HG03175 (cell line): ENCODE measurements around the gene SFT2D3.

Experiments
- ATAC-seq: cut with Tn5 transposase; IDR thresholded peaks from one replicate; pipeline ENCODE4 v1.9.1; 2021; ENCODE audit warnings: mild to moderate bottlenecking, moderate library complexity; ENCODE audit not compliant: unreplicated experiment

The SFT2D3 gene

DNA sequence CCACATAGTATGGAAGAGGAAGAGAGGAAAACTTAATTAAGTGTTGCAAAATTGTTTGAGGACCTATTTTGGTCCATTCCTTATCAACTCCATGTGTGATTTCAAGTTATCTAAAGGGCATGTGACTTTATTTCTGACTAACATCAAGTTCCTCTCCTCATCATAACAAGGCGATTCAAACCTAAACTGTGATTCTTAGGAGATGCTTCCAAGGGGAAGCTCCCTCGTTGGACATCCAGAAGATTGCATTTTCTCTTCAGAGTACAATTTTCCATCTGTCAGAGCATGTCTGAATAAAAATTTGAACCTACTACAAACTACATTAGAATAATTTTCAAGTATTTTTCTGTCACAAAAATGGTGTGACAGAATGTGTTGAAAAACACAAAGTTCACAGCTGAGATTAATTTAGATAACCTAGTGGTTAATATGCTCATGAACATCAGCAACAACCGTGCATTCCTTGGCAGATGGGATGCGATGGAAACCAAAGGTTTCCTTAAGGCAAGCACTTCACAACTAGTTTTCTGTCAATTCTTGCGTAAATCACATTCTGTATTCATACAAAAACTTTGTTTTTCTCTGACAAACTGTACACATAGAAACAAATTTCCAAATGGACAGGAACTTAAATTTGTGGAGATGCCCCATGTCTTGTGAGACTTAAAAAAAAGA is 4.2 kb downstream of the SFT2D3 start:
- ATAC-seq, result no peak

DNA sequence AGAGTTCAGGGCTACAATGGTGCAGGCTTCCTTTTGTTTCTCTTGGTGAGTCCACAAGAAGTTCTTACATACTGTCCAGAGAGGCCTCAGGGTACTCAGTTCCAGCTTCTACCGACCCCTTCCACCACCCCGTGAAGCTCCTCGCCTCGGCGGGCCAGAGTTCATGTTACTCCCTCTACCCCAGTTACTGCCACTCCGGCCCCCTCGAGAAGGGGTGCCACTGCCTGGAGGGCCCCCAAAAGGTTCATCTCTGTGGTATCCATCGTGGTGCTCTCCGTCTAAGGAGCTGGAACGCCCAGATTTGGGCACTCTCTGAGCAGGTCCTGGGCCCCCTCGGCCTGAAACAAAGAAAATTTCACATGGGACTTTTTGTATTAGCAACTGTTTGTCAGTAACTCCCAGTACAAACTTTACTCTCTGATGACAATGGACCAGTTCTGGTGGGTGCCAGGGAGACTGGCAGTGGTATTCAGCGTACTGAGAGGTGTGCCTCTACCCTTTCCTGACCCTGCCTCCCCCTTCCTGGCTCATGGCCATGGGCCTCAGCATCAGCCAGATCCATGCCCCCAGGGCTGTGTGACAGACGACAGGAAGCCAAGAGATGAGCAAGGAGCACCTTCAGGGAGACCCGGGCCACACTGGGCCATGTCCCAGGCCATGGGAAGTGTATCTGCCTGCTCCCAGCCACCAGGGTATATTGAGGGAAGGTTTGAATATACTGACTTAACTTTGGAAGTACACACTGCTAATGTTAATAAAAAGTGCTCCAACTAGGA is 5.1 kb downstream of the SFT2D3 start:
- ATAC-seq, result no peak

- ATAC-seq, result no peak
Measured at GRCh38 chr2:127707890-127708648, 6.8 kb downstream of the SFT2D3 start.

GRCh38 chr2:127709336-127709735 is 8.0 kb downstream of the SFT2D3 start:
- ATAC-seq, result no peak

DNA sequence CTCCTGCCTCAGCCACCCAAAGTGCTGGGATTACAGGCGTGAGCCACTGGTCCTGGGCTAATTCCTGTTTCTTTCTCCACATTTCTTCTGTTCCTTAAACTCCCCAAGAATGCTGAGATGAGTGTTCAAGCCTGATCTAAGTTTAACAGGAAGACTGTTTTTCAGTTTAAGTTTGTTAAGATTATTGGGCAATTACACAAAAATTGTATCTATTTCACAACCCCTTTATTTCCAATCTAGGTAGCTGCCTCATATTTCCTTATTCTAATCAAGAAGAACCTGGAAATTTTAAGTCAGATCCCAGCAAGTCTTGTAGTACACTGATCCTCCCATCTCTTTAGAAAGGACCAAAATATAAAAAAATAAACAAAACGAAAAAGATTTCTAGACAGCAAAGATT is 11.7 kb downstream of the SFT2D3 start:
- ATAC-seq, result no peak

GRCh38 chr2:127713562-127713961 is 12.3 kb downstream of the SFT2D3 start:
- no peak for ATAC-seq

DNA sequence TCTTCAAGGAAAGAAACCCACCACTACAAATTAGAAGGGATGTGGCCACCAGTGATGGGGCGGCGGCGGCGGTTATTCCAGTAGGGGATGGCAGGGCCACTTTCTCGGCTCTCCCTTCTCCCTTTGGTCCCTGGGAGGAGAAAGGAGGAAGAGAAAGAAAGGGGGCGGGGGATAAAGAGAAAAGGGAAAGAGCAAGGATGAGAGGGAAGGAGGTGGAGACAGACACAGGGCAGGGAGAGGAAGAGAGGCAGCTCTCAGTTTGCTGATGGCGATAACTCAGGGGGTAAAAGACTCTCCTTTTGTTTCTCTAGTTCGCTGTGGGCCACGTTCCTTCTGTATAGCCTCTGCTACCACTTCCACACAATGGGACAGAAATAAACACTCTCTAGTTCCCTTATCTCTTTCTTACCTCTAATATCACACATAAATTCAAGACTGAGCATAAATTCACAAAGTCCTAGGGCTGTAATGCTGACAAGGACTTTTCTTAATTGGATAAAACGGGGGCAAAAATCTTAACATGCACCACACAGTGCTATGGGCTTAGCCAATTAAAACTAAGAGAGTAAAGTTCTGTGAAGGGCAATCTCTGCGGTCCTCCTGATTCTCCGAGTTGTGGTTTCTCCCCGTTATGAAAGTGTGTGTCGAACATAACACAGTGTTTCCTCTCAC is 14.6 kb downstream of the SFT2D3 start:
- no peak for ATAC-seq

DNA sequence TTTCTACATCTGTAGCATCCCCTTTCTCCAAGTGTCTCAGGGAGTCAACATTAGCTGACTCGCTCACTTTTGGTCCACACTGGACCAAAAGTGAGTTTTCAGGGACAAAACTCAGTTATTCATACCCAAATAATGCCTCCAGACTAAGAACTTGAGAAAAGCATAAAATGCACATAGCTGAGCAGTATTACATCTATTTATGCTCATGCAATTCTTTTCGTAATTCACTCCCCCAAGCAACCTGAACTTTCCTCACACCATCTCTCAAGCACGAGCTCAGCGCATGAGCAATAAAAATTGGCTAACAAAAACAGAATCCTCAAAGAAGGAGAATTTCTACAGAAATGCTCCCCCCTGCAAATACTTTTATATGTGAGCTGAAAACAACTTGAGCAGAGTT is 17.0 kb downstream of the SFT2D3 start:
- ATAC-seq, result no peak

DNA sequence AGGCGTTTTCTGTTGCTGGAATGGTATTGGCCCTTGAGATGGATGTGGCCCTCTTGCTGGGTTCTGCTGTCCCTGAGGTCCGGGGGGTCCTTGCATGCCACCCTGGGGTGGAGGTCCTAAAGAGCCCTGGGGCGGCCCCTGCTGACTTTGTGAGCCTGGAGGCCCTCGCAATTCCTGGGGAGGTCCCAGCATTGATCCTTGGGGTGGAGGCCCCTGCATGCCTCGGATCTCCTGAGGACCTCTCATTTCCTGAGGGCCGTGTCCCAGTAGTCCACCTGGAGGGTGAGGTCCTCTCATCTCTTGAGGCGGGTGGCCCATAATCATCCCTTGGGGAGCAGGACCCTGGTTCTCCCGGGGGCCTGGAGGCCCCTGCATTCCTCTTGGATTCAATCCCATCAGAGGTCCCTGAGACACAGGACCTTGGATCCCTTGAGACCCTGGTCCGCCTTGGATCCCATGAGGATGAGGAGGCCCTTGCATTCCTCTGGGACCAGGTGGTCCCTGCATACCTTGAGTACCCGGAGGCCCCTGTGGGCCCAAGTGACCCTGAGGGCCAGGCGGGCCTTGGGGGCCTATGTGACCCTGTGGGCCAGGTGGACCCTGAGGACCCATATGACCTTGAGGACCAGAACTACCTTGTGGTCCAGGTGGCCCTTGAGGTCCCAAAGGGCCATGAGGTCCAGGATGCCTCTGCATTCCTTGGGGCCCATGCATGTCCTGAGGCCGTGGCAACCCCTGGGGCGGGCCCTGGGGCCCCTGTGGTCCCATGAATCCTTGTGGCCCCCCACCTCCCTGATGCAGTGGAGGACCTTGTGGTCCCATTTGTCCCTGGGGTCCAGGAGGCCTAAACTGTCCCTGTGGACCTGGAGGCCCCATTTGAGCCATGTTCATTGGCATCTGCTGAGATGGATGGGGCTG is 18.3 kb downstream of the SFT2D3 start:
- ATAC-seq, result no peak

DNA sequence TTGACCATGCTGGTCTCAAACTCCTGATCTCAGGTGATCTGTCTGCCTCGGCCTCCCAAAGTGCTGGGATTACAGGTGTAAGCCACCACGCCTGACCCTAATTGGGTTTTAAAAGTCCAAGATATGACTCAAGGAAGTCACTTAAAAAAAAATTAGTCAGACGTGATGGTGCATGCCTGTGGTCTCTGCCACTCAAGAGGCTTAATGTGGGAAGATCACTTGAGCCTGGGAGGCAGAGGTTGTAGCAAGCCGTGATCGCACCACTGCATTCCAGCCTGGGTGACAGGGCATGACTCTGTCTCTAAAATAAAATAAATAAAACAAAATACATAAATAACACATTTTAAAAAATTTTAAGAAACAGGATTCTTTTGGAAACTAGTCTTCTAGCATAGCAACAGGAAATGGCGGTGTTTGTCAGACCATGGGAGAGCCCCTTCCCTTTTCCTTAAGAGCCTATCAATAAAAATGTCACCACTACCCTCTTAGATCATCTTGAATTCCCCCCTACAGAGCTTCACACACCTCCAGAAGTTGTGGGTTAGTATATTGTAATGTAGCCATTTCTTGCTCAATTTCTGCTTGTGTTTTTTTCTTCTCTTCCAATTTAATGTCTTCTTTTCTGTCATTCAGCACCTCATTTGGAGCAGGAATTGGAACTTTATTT is 20.1 kb downstream of the SFT2D3 start:
- ATAC-seq, result no peak

DNA sequence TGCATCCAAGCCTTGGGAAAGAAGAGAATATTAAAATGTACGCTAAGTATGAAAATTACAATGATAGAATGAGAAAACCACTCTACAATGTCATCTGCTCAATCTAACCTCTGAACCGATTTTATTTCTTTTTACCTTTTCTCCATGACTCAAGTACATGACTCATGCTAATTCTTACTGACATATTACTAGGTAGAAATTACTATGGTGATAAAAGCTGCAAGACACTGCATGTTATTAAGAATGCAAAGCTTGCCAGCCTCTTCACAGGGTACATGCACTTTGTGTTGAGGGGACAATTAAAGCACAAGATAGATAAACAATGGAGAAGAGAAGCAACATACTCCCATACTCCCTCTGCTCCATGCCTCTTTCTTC is 20.7 kb downstream of the SFT2D3 start:
- ATAC-seq, result no peak

DNA sequence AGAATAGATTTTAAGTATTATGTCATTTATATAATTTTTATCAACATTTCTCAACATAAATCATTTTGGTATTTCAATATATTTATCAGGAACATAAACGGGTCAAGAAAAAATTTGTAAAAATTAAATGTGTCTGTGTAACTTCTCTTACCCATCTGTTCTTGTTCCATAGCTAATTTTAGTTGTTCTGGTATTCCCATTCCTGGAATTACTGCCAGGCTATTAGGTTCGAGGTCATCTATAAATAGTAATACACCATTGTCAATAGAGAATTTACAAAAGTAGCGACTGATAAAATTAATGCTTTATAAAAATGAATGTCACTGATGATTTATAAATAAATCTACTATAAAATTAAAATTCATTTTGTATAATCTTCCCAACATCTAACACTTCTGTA is 21.5 kb downstream of the SFT2D3 start:
- ATAC-seq, result no peak

DNA sequence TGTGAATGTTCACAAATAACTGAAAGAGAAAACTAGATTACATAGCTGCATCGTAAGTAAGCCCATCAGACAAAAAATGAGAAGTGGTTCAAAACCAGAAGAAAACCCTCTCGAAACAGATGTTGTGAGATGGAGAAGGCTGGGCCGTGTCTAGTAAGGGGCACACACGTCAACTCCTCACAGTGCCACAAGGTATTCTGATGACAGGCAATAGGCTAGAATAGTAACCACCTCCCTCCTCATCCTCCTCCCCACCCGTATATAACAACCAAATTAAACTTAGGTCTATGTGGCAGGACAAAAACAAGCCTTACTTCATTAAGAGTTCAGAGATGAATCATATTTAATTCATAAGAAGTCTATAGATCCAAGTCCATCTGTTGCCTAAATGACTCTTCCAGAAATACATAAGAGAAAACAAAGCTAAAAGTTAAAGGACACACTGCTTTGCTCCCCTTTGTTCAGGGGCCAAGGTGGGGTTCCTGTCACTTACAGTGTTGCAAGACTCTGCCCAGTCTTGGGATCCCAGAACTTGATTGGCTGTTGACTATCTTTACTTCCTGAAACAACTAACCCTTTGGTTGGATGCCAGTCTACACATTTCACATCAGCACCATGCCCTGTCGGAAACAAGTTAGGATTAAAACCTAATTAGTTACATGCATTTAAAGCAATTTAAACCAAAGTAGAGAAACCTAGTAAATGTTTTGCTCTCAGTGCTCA is 25.0 kb downstream of the SFT2D3 start:
- ATAC-seq, result no peak

DNA sequence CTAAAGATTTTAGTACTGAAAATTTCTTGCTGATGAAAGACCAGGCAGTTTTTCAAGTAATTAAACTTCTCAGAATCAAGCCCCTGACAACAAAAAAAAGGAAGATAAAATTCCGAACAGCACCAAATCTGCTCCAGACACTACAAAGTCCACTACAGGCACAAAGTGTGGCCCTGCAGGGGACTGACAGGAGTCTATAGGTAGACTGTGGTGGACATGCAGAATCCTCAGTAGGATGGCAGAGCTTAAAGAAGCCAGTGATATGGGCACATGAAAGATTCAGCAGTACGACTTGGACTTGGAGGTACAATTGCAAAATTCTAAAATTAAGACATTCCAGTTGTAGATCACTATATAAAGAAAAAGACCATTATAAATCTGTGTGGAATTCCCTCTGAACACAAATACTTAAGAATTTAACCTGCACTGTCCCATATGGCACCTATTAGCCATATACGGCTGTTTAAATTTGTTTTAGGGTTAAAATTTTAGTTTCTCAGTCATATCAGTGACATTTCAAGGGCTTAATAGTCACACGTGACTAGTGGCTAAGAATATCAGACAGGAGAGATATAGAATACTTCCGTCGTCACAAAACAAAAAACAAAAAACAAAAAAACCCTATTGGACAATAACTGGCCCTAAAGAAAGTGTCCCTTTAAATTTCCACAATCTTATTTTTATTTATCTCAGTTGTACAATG is 32.0 kb downstream of the SFT2D3 start:
- ATAC-seq, result no peak

DNA sequence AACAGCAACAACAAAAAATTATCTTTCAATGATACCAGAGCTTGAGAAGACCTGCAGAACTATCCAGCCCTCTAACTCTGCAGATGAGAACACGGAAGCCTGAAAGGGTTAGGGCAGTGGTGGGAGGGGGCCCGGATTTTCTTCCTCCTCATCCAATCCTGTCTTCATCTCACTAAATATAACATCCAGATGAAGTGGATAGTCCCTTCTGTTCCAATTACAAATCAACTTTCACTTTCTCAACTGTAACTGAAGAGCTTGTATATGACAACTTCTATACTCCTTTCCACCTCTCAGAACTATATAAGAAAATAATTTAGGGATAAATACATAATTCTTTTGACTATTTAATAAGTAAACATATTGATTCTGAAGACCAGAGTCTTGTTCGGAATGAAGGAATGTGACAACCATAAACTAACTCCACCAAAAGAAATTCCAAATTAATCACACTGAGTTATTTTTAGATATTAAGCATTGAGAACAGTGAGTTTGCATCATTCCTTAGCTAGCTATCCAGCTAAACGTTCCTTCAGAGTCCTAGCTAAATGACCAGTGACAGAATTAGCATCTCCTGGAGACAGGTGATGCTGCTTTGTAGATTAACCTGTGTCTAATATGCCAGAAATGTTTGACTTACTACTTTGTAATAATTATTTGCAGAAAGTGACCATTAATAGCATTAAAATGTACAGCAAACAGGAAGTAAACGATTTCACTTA is 32.7 kb downstream of the SFT2D3 start:
- ATAC-seq, result no peak

DNA sequence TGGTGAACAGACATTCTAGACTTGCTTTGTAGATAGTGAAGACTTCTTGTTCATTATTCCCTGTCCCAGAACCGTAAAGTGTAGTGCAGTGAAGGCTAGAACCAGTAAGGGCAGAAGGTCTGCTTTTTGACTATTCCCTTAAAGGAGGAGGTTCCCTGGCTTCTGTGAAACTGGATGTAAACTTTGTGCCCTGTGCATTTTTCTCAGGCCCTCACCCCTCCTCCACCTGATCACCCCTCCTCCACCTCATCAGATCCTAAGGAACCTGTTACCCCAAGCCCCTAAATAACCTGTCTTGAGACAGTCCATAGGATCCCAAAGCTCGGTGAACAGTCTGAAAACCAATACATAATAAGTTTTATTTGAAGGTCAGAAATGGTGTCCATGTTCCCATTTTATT is 33.7 kb downstream of the SFT2D3 start:
- no peak for ATAC-seq

DNA sequence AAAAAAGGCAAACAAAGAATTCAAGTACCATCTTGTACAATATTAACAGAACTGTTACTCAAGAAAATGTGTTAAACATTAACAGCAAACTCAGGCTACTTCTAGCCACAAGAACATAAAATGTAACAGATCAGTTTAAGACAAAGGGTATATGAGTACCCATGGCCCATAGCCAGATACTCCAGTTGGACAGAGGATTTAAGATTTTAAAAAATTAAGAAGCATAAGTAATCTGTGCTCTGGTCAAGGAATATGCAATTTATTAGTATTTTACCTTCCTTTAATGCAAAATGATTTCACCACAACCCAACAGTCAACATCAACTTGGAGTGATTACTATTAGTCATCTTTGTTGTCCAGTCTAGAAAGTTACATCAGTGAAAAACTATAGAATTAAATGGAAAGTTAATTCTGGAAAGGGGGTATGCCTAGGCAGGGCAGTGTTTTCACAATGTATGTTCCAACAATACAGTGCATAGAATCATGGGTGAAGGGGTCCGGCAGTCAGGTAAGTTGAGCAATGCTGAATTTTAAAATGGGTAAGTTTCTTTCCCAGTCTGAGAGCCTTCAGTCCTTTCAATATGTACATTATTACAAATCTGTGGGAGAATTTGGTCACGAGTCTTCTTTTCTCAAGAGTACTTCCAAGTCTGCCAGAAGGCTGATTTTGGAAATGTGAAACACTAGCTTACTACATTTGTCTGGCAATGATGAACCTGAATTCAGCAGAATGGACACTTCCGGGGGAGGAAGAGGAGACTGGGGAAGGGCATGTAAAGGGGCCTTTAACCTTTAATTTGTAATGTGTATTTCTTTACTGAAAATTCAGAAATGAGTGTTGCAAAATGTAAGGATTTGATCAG is 34.5 kb downstream of the SFT2D3 start:
- ATAC-seq, result peak; percentile 76
